A549 (cell line): ENCODE results near the gene NEIL3. TPM values are rescaled to one million over a fixed set of nuclear protein-coding genes. Genes with fewer than 3 reads are reported as not detected.

Source experiments
- ATAC-seq, 2 experiments: fragments of 200-7000 bp in 1 of 2; fragments of >200 bp in 1 of 2; cut with Nextera tagmentation in 1 of 2; cut with Tn5 transposase in 1 of 2; 3 replicates each; pipeline versions ENCODE4 v1.8.0 to v1.9.1; 2018 to 2020; ENCODE audit warnings: mild to moderate bottlenecking in 1 of 2, moderate library complexity in 1 of 2
- CTCF ChIA-PET: fragments of 300-600 bp; sonication (Branson Sonifier 250); formaldehyde crosslinking; extraction: SDS; loops from one replicate; lab custom pipeline; 2021; ENCODE audit warnings: antibody characterized with exemption, inconsistent platforms; lab: Yijun Ruan, JAX
- POLR2A ChIA-PET: fragments of 350-600 bp; formaldehyde crosslinking; extraction: SDS; loops from one replicate; lab custom pipeline; 2021; ENCODE audit warnings: antibody characterized with exemption, inconsistent platforms; lab: Yijun Ruan, JAX
- DNase-seq, 2 experiments: peaks; one replicate each; pipeline versions ENCODE4 v3.0.0 to v3.0.0-alpha.2; 2011 to 2016; ENCODE audit warnings: low read depth in 1 of 2, low spot score in 1 of 2
- FAIRE-seq: peaks from 2 replicates; lab custom pipeline; 2011; peaks lifted over from hg19 to GRCh38; lab: Jason Lieb, UNC
- H3K27ac ChIP-seq, 2 experiments: fragments of >200 bp; sonication (Bioruptor Twin); formaldehyde crosslinking; 3 replicates each; pipeline ENCODE4 v1.5.1; 2016 to 2017
- H3K4me1 ChIP-seq: fragments of >200 bp; sonication (Bioruptor Twin); formaldehyde crosslinking; 3 replicates; pipeline ENCODE4 v1.6.1; 2016
- H3K4me2 ChIP-seq: fragments of >200 bp; sonication (Bioruptor Twin); formaldehyde crosslinking; 3 replicates; pipeline ENCODE4 v1.6.1; 2016
- H3K4me3 ChIP-seq: fragments of >200 bp; sonication (Bioruptor Twin); formaldehyde crosslinking; 3 replicates; pipeline ENCODE4 v1.5.1; 2016
- H3K9me3 ChIP-seq: fragments of >200 bp; sonication (Bioruptor Twin); formaldehyde crosslinking; 3 replicates; pipeline ENCODE4 v1.6.1; 2016
- BHLHE40 ChIP-seq: IDR thresholded peaks from 2 replicates; pipeline ENCODE4 v1.6.1; 2012; ENCODE audit warnings: low read depth, low read length, inconsistent platforms
- CBX2 ChIP-seq: fragments of 200-600 bp; sonication (generic); IDR thresholded peaks from 2 replicates; pipeline ENCODE4 v1.6.1; 2016; ENCODE audit warnings: low read depth, mild to moderate bottlenecking, borderline replicate concordance
- CEBPB ChIP-seq, 2 experiments: fragments of >200 bp in 1 of 2; sonication (Bioruptor Twin) in 1 of 2; formaldehyde crosslinking in 1 of 2; IDR thresholded peaks; 2 replicates each; pipeline ENCODE4 v1.6.1; 2012 to 2016
- CHD2 ChIP-seq: fragments of 150-350 bp; IDR thresholded peaks from 2 replicates; pipeline ENCODE4 v1.6.1; 2014; ENCODE audit warnings: low read length; ENCODE audit not compliant: partially characterized antibody
- EHF ChIP-seq: fragments of 250-450 bp; sonication (Bioruptor Pico); IDR thresholded peaks from 2 replicates; pipeline ENCODE4 v1.5.0; 2020; ENCODE audit warnings: mild to moderate bottlenecking
- EHMT2 ChIP-seq: fragments of 200-600 bp; sonication (generic); IDR thresholded peaks from 2 replicates; pipeline ENCODE4 v1.6.1; 2016; ENCODE audit warnings: antibody characterized with exemption, low read depth, mild to moderate bottlenecking, moderate library complexity
- EP300 ChIP-seq, 2 experiments: fragments of >200 bp; sonication (Bioruptor Twin); formaldehyde crosslinking; IDR thresholded peaks; 2 replicates in 1 of 2; 3 replicates in 1 of 2; pipeline ENCODE4 v1.6.1; 2016 to 2017
- ESRRA ChIP-seq: fragments of 150-350 bp; IDR thresholded peaks from 2 replicates; pipeline ENCODE4 v1.6.1; 2014; ENCODE audit warnings: mild to moderate bottlenecking, low read length, borderline replicate concordance
- FOXS1 ChIP-seq: fragments of 250-450 bp; sonication (Bioruptor Pico); IDR thresholded peaks from 2 replicates; pipeline ENCODE4 v1.5.0; 2020; ENCODE audit warnings: mild to moderate bottlenecking, moderate library complexity
- GATA3 ChIP-seq: IDR thresholded peaks from 2 replicates; pipeline ENCODE4 v1.6.1; 2012; ENCODE audit warnings: borderline replicate concordance
- HDAC2 ChIP-seq: fragments of 200-600 bp; sonication (generic); IDR thresholded peaks from 2 replicates; pipeline ENCODE4 v1.6.1; 2016
- HES2 ChIP-seq: fragments of >200 bp; sonication (Bioruptor Twin); formaldehyde crosslinking; IDR thresholded peaks from 2 replicates; pipeline ENCODE4 v1.6.1; 2016
- HEYL ChIP-seq: fragments of 250-450 bp; sonication (Bioruptor Pico); IDR thresholded peaks from 2 replicates; pipeline ENCODE4 v1.8.0; 2021; ENCODE audit warnings: mild to moderate bottlenecking, moderate library complexity
- HOXB13 ChIP-seq: fragments of 250-450 bp; sonication (Bioruptor Pico); IDR thresholded peaks from 2 replicates; pipeline ENCODE4 v1.5.0; 2020; ENCODE audit warnings: low read depth, mild to moderate bottlenecking, moderate library complexity
- HOXB5 ChIP-seq: fragments of 250-450 bp; sonication (Bioruptor Pico); IDR thresholded peaks from 2 replicates; pipeline ENCODE4 v1.5.0; 2020; ENCODE audit warnings: mild to moderate bottlenecking, moderate library complexity
- JUNB ChIP-seq: fragments of >200 bp; sonication (Bioruptor Twin); formaldehyde crosslinking; IDR thresholded peaks from 2 replicates; pipeline ENCODE4 v1.6.1; 2016
- NFE2L2 ChIP-seq: fragments of 150-350 bp; conservative IDR thresholded peaks from 2 replicates; pipeline ENCODE4 v1.6.1; 2014; ENCODE audit warnings: low read length
- NPAS2 ChIP-seq: fragments of 250-450 bp; sonication (Bioruptor Pico); IDR thresholded peaks from 2 replicates; pipeline ENCODE4 v1.8.0; 2022; ENCODE audit warnings: mild to moderate bottlenecking, moderate library complexity, borderline replicate concordance
- NR3C1 ChIP-seq: fragments of >200 bp; sonication (Bioruptor Twin); formaldehyde crosslinking; IDR thresholded peaks from 3 replicates; pipeline ENCODE4 v1.6.1; 2017
- PBX3 ChIP-seq: IDR thresholded peaks from 2 replicates; pipeline ENCODE4 v1.6.1; 2012
- PHF8 ChIP-seq: fragments of 200-600 bp; sonication (generic); IDR thresholded peaks from 2 replicates; pipeline ENCODE4 v1.6.1; 2016; ENCODE audit warnings: low read depth, mild to moderate bottlenecking, antibody characterized with exemption, moderate library complexity, borderline replicate concordance
- POLR2A ChIP-seq: IDR thresholded peaks from 2 replicates; pipeline ENCODE4 v1.6.1; 2012; ENCODE audit warnings: mild to moderate bottlenecking, low read length
- RAD21 ChIP-seq, 2 experiments: fragments of >200 bp in 1 of 2; sonication (Bioruptor Twin) in 1 of 2; formaldehyde crosslinking in 1 of 2; IDR thresholded peaks in 1 of 2; conservative IDR thresholded peaks in 1 of 2; 2 replicates in 1 of 2; 3 replicates in 1 of 2; pipeline ENCODE4 v1.6.1; 2012 to 2018; ENCODE audit warnings: inconsistent platforms in 1 of 2
- RCOR1 ChIP-seq: fragments of 150-350 bp; IDR thresholded peaks from 2 replicates; pipeline ENCODE4 v1.6.1; 2014; ENCODE audit warnings: antibody characterized with exemption, low read length, low read depth
- SREBF2 ChIP-seq: fragments of 450-650 bp; IDR thresholded peaks from 2 replicates; pipeline ENCODE4 v1.6.1; 2014; ENCODE audit warnings: mild to moderate bottlenecking, moderate library complexity
- USF2 ChIP-seq: fragments of 450-650 bp; IDR thresholded peaks from 2 replicates; pipeline ENCODE4 v1.6.1; 2014; ENCODE audit warnings: antibody characterized with exemption
- ZC3H11A ChIP-seq: fragments of 450-650 bp; IDR thresholded peaks from 2 replicates; pipeline ENCODE4 v1.6.1; 2014; ENCODE audit warnings: antibody characterized with exemption, mild to moderate bottlenecking
- ZSCAN20 ChIP-seq: fragments of 250-450 bp; sonication (Bioruptor Pico); IDR thresholded peaks from 2 replicates; pipeline ENCODE4 v1.8.0; 2022; ENCODE audit warnings: mild to moderate bottlenecking, moderate library complexity
- WGBS: methylation state at CpG from one replicate; pipeline ENCODE4 v1.1.6; 2017; ENCODE audit errors: missing lambda C conversion rate; 5-methylcytosine and 5-hydroxymethylcytosine counted together
- polyA plus RNA-seq, 4 experiments: library from polyadenylated mRNA; depleted of rRNA in 3 of 4; stranded (reverse); fragments of >200 nt; fragmentation: RNase III in 1 of 4; extraction: RNeasy Plus Mini Kit Qiagen cat#74134 plus additional on column Dnase treatment in 1 of 4; gene quantifications; 2 replicates in 3 of 4; 3 replicates in 1 of 4; pipeline ENCODE4 v1.2.3, GENCODE V29; 2011 to 2017

The NEIL3 gene
- polyA plus RNA-seq, 2 of the 4 experiments (the other 2 are of a cell fraction) = 23.4 to 42.0 TPM

GRCh38 chr4:177322881-177323280 lies 13.2 kb downstream of the NEIL3 start:
- peak overlapping the region; percentile 66 to 74 for H3K27ac ChIP-seq
- H3K4me2 ChIP-seq = peak overlapping the region; percentile 76
- no peaks in the 10 kb centered on the region for H3K9me3 ChIP-seq
- TF ChIP-seq CBX2 = no peak
- TF ChIP-seq RAD21 (conservative IDR thresholded peaks at IDR 0.05 in 1 of 2, IDR thresholded peaks at IDR 0.05 in 1 of 2) = no peak
- TF ChIP-seq NR3C1 = no peak
- TF ChIP-seq ZC3H11A = no peak
- no peak for TF ChIP-seq PHF8
- no peak for TF ChIP-seq HOXB13 (CRISPR knock-in tag)
- no peak for TF ChIP-seq GATA3
- no peak for TF ChIP-seq HES2
- TF ChIP-seq HOXB5 = no peak
- TF ChIP-seq BHLHE40 = no peak
- TF ChIP-seq EHF (CRISPR knock-in tag) = no peak
- no peak for TF ChIP-seq POLR2A
- TF ChIP-seq HDAC2 = no peak
- WGBS = 60% methylated on average over 3 of the region's 3 CpGs
- ATAC-seq = no peak
- no peak for DNase-seq
- ChIA-PET POLR2A (no interaction called here), CTCF (interaction anchor here (1.4 kb wide), 1 partner anchor 17 kb away, joined by 4 read pairs; no protein-coding TSS in a partner anchor)
- H3K4me1 ChIP-seq = peaks cover 55% of the 10 kb centered on the region
- H3K4me3 ChIP-seq = peak overlapping the region; percentile 29
- FAIRE-seq = no peak

- POLR2A ChIA-PET = no interaction called here
- ATAC-seq = no peak
- DNase-seq = no peak
- 93% methylated on average over 1 of the region's 1 CpG for whole genome bisulfite sequencing
- H3K4me3 ChIP-seq = no peak overlapping the region
- H3K4me2 ChIP-seq = peak overlapping the region; percentile 76
- no peak for FAIRE-seq
- peaks cover 50% of the 10 kb centered on the region for H3K4me1 ChIP-seq
- peak overlapping the region; percentile 66 to 74; a peak in 5 of 6 replicates for H3K27ac ChIP-seq
- TF ChIP-seq RCOR1 (no peak), CEBPB (IDR thresholded peaks at IDR 0.05) (no peak), CHD2 (no peak), NFE2L2 (no peak), NPAS2 (CRISPR knock-in tag) (no peak), PBX3 (no peak), BHLHE40 (no peak), ZSCAN20 (CRISPR knock-in tag) (no peak), SREBF2 (no peak), USF2 (no peak), RAD21 (conservative IDR thresholded peaks at IDR 0.05 in 1 of 2, IDR thresholded peaks at IDR 0.05 in 1 of 2) (no peak)
- TF ChIP-seq, all 56 proteins: peak for 0
- CTCF ChIA-PET = no interaction called here
- H3K9me3 ChIP-seq = no peaks in the 10 kb centered on the region
These were observed 13.7 kb downstream of the NEIL3 start for GRCh38 chr4:177323416-177323815.

- H3K4me3 ChIP-seq = no peak overlapping the region
- H3K27ac ChIP-seq = no peak overlapping the region
- peaks cover 21% of the 10 kb centered on the region; the same call in 2 of the 3 replicates for H3K9me3 ChIP-seq
- H3K4me1 ChIP-seq = peaks cover 10% of the 10 kb centered on the region; the same call in 2 of the 3 replicates
- CTCF ChIA-PET = no interaction called here
- 84% methylated on average over 4 of the region's 4 CpGs for whole genome bisulfite sequencing
- ATAC-seq (no peak), FAIRE-seq (no peak), DNase-seq (no peak)
- POLR2A ChIA-PET = no interaction called here
- H3K4me2 ChIP-seq = no peak overlapping the region
- TF ChIP-seq HOXB5 (no peak), CEBPB (IDR thresholded peaks at IDR 0.05) (no peak), NR3C1 (no peak), CHD2 (no peak), EP300 (IDR thresholded peaks at IDR 0.05) (no peak), CBX2 (no peak), RAD21 (conservative IDR thresholded peaks at IDR 0.05 in 1 of 2, IDR thresholded peaks at IDR 0.05 in 1 of 2) (no peak), FOXS1 (no peak), JUNB (no peak), POLR2A (no peak), ZSCAN20 (CRISPR knock-in tag) (no peak), HEYL (no peak), PBX3 (no peak), EHMT2 (no peak), ESRRA (no peak)
These were observed 22.4 kb downstream of the NEIL3 start for GRCh38 chr4:177332119-177332518.
